Muscle of leg (tissue), 16 donors: Measurements from ENCODE around the gene ZNF451. TPM values are rescaled to one million over a fixed set of nuclear protein-coding genes. Genes with fewer than 3 reads are reported as not detected.
"Not testable (repeated sequence)": the region's sequence is repeated elsewhere in the genome, so short reads cannot be mapped to it uniquely, and the experiment has no call there.

ENCODE experiments used
- DNase-seq: peaks from one replicate; pipeline ENCODE4 v3.0.0; 2013
- H3K27ac ChIP-seq: one replicate; pipeline ENCODE4 v1.5.1; 2013; ENCODE audit warnings: mild to moderate bottlenecking, low read length, control low read depth
- H3K27me3 ChIP-seq: one replicate; pipeline ENCODE4 v1.6.1; 2013; ENCODE audit warnings: low read length; ENCODE audit not compliant: control insufficient read depth, insufficient read depth
- H3K36me3 ChIP-seq: one replicate; pipeline ENCODE4 v1.6.1; 2013; ENCODE audit warnings: low read length; ENCODE audit not compliant: control insufficient read depth, insufficient read depth
- H3K4me1 ChIP-seq: one replicate; pipeline ENCODE4 v1.6.1; 2013; ENCODE audit warnings: low read length; ENCODE audit not compliant: control insufficient read depth, insufficient read depth
- H3K4me3 ChIP-seq: one replicate; pipeline ENCODE4 v1.5.1; 2013; ENCODE audit warnings: low read length, control low read depth
- H3K9me3 ChIP-seq: replicated peaks from 2 replicates; pipeline ENCODE4 v1.6.1; 2013; ENCODE audit warnings: low read depth, low read length; ENCODE audit not compliant: control insufficient read depth
- WGBS: methylation state at CpG from one replicate; pipeline ENCODE4 v1.1.5; 2013; ENCODE audit warnings: missing lambda C conversion rate; ENCODE audit not compliant: insufficient coverage; 5-methylcytosine and 5-hydroxymethylcytosine counted together
- long read RNA-seq, 11 donors: transcript quantifications; one replicate each; lab custom pipeline, GENCODE V29; 2026
- polyA plus RNA-seq, 8 donors: library from polyadenylated mRNA; unstranded; fragments of 120-200 nt; gene quantifications; one replicate each; pipeline versions ENCODE4 v1.2.1 to v1.2.3, GENCODE V29; 2013; ENCODE audit warnings: inconsistent platforms in 1 of 8, low replicate concordance in 1 of 8; ENCODE audit not compliant: insufficient read length in 8 of 8, insufficient read depth in 1 of 8
- total RNA-seq: library from RNA; stranded (reverse); fragments of 120-200 nt; gene quantifications from one replicate; pipeline ENCODE4 v1.2.4, GENCODE V29; 2013

The ZNF451 gene
- total RNA-seq (37.9 TPM), polyA plus RNA-seq (10 to 100 TPM; 16.9 to 27.0 (median 18.4) TPM)
- long read RNA-seq, donor 1, partial matches to known transcripts, result 0 of 2 reads
- long read RNA-seq, donor 1, other reads (novel, unspliced or antisense), result 0 of 2 reads
- long read RNA-seq, donor 2, partial matches to known transcripts, result 0 of 1 reads
- long read RNA-seq, donor 2, other reads (novel, unspliced or antisense), result 0 of 1 reads
- long read RNA-seq, donor 3, full-length matches to known transcripts, result 7 of 7 reads
- long read RNA-seq, donor 3, partial matches to known transcripts, result 0 of 7 reads
- long read RNA-seq, donor 3, other reads (novel, unspliced or antisense), result 0 of 7 reads
- long read RNA-seq, donor 4, full-length matches to known transcripts, result 2 of 2 reads
- long read RNA-seq, donor 4, partial matches to known transcripts, result 0 of 2 reads
- long read RNA-seq, donor 4, other reads (novel, unspliced or antisense), result 0 of 2 reads
- long read RNA-seq, donor 5, full-length matches to known transcripts, result 7 of 12 reads
- long read RNA-seq, donor 5, partial matches to known transcripts, result 5 of 12 reads
- long read RNA-seq, donor 5, other reads (novel, unspliced or antisense), result 0 of 12 reads
- long read RNA-seq, donor 6, full-length matches to known transcripts, result 5 of 5 reads
- long read RNA-seq, donor 6, partial matches to known transcripts, result 0 of 5 reads
- long read RNA-seq, donor 6, other reads (novel, unspliced or antisense), result 0 of 5 reads
- long read RNA-seq, donor 7, full-length matches to known transcripts, result 3 of 3 reads
- long read RNA-seq, donor 7, partial matches to known transcripts, result 0 of 3 reads
- long read RNA-seq, donor 7, other reads (novel, unspliced or antisense), result 0 of 3 reads
- long read RNA-seq, donor 8, full-length matches to known transcripts, result 3 of 3 reads
- long read RNA-seq, donor 8, partial matches to known transcripts, result 0 of 3 reads
- long read RNA-seq, donor 8, other reads (novel, unspliced or antisense), result 0 of 3 reads
- long read RNA-seq, donor 9, result 0 reads
- long read RNA-seq, donor 10, partial matches to known transcripts, result 0 of 7 reads
- long read RNA-seq, donor 10, other reads (novel, unspliced or antisense), result 0 of 7 reads
- long read RNA-seq, donor 11, full-length matches to known transcripts, result 1 of 1 reads
- long read RNA-seq, donor 11, partial matches to known transcripts, result 0 of 1 reads
- long read RNA-seq, donor 11, other reads (novel, unspliced or antisense), result 0 of 1 reads

- peak; percentile 99 for DNase-seq
- Histone ChIP-seq H3K9me3 (no peaks in the 10 kb centered on the region), H3K36me3 (no peaks in the 10 kb centered on the region), H3K27ac (peak within 1 kb of the TSS; percentile 93), H3K27me3 (no peaks in the 10 kb centered on the region), H3K4me1 (peaks cover 7% of the 10 kb centered on the region), H3K4me3 (peak within 1 kb of the TSS; percentile 72)
- under 1% methylated on average over 37 of the region's 58 CpGs for WGBS
Observed at GRCh38 chr6:57089687-57090457, at the start of gene ZNF451. Gene ZNF451 (plus strand): TSS chr6:57090188. CDS start chr6:57090254, 66 bp downstream.

- no CpG with 5 or more reads among the region's 1 CpG for WGBS
- H3K36me3 ChIP-seq, H3K4me1 ChIP-seq, H3K27ac ChIP-seq, DNase-seq, H3K4me3 ChIP-seq, H3K27me3 ChIP-seq, H3K9me3 ChIP-seq: not testable (repeated sequence)
Observed at GRCh38 chr6:57044061-57044460, 45.9 kb upstream of the ZNF451 start.

GRCh38 chr6:57044568-57044967 lies 45.4 kb upstream of the ZNF451 start:
- Histone ChIP-seq H3K27me3 (peaks cover 2% of the 10 kb centered on the region), H3K9me3 (no peaks in the 10 kb centered on the region), H3K27ac (no peak overlapping the region), H3K4me1 (no peaks in the 10 kb centered on the region), H3K4me3 (no peak overlapping the region), H3K36me3 (no peaks in the 10 kb centered on the region)
- WGBS, result no CpG with 5 or more reads among the region's 2 CpGs
- DNase-seq, result no peak

- under 1% methylated on average over 27 of the region's 78 CpGs for WGBS
- H3K27ac ChIP-seq, result peak within 1 kb of the TSS; percentile 88
Observed at GRCh38 chr6:57046332-57047256, 43.4 kb upstream of the ZNF451 start, which contains the start of gene KIAA1586. Gene KIAA1586 (plus strand): TSS chr6:57046693. CDS start chr6:57046756, 63 bp downstream.

GRCh38 chr6:57047257-57047585 lies 42.8 kb upstream of the ZNF451 start:
- not testable (repeated sequence) for DNase-seq, H3K36me3 ChIP-seq, H3K4me1 ChIP-seq, H3K4me3 ChIP-seq, H3K9me3 ChIP-seq, H3K27me3 ChIP-seq, H3K27ac ChIP-seq
- WGBS, result no CpG with 5 or more reads among the region's 5 CpGs

More at GRCh38 chr6:57046332-57047256, 43.4 kb upstream of the ZNF451 start, which contains the start of gene KIAA1586:
- H3K36me3 ChIP-seq, H3K9me3 ChIP-seq, H3K27me3 ChIP-seq, H3K4me1 ChIP-seq: not testable (repeated sequence)
- peak within 1 kb of the TSS; percentile 53 for H3K4me3 ChIP-seq
- DNase-seq, result peak; percentile 97

- H3K27me3 ChIP-seq, H3K4me1 ChIP-seq, DNase-seq, H3K36me3 ChIP-seq, H3K4me3 ChIP-seq, H3K9me3 ChIP-seq, H3K27ac ChIP-seq: not testable (repeated sequence)
- 88% methylated on average over 3 of the region's 6 CpGs for WGBS
Observed at GRCh38 chr6:57047859-57048258, 42.1 kb upstream of the ZNF451 start.

- Histone ChIP-seq H3K27me3 (no peaks in the 10 kb centered on the region), H3K27ac (no peak overlapping the region), H3K4me3 (no peak overlapping the region), H3K4me1 (no peaks in the 10 kb centered on the region), H3K9me3 (no peaks in the 10 kb centered on the region), H3K36me3 (peaks cover 7% of the 10 kb centered on the region)
- 36% methylated on average over 2 of the region's 5 CpGs for WGBS
- DNase-seq, result no peak
Observed at GRCh38 chr6:57048577-57048976, 41.4 kb upstream of the ZNF451 start.

GRCh38 chr6:57063847-57064246 lies 26.1 kb upstream of the ZNF451 start:
- no peak for DNase-seq

More at GRCh38 chr6:57063847-57064246, 26.1 kb upstream of the ZNF451 start:
- H3K27me3 ChIP-seq, result no peaks in the 10 kb centered on the region
- WGBS, result 71% methylated on average over 1 of the region's 3 CpGs
- H3K4me1 ChIP-seq, result no peaks in the 10 kb centered on the region
- no peaks in the 10 kb centered on the region for H3K9me3 ChIP-seq
- no peak overlapping the region for H3K27ac ChIP-seq
- peaks cover 18% of the 10 kb centered on the region for H3K36me3 ChIP-seq
- H3K4me3 ChIP-seq, result no peak overlapping the region
